HUES6 (cell line): ENCODE data around the gene HOXB7.

Source experiments
- H3K27ac ChIP-seq: 2 replicates; pipeline ENCODE4 v1.7.0; 2013; ENCODE audit warnings: low read depth, mild to moderate bottlenecking, low read length, inconsistent platforms
- H3K27me3 ChIP-seq: 2 replicates; pipeline ENCODE4 v1.6.1; 2013; ENCODE audit warnings: low read length; ENCODE audit not compliant: control insufficient read depth, insufficient read depth
- H3K36me3 ChIP-seq: 2 replicates; pipeline ENCODE4 v1.6.1; 2013; ENCODE audit warnings: low read length; ENCODE audit not compliant: control insufficient read depth, insufficient read depth
- H3K4me1 ChIP-seq: 2 replicates; pipeline ENCODE4 v1.6.1; 2013; ENCODE audit warnings: low read length; ENCODE audit not compliant: control insufficient read depth, insufficient read depth
- H3K4me3 ChIP-seq: 2 replicates; pipeline ENCODE4 v1.5.1; 2013; ENCODE audit warnings: low read depth, low read length
- H3K9ac ChIP-seq: one replicate; pipeline ENCODE4 v1.6.1; 2013; ENCODE audit warnings: mild to moderate bottlenecking, low read length
- H3K9me3 ChIP-seq: 2 replicates; pipeline ENCODE4 v1.6.1; 2013; ENCODE audit warnings: low read depth, low read length; ENCODE audit not compliant: control insufficient read depth, insufficient read depth

HOXB7 gene

DNA sequence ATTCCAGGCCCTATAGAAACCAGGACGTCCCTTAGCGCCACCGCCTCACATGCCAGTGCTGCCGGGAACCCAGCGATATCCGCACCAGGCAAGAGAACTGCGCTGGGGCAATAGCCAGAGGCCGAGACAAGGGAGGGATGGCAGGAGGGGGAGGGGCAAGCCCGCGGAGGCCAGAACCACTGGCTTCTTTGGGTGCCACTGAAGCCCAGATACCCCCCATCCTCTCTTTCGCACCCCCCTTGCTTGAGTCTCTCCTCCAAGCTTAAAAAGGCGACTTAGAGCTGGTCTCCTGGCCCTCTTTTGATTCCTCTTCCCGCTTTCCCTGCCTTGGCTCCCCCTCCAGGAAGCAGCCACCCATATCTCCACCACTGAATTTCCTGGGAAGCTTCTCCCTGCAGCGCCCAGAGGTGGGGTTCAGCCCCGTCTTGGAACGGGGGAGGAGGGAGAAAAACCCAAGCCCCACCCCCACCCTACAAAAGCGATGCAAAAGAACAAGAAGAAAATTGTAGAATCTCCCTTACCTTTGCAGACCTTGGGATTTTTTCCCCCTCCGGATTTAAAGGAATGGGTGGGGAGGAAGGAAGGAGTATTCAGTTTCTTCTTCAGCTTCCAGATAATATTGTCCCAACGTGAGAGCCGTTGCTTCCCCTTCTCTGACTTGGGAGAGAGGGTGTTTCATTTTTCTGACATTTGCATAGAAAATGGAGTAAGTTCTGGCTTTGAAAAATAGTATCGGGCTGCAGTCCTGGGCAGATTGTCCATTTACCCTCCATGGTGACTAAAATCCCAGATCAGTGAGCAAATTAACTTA is 6.7 kb downstream of the HOXB7 start:
- no peak overlapping the region; the same call in 1 of the 2 replicates for H3K27ac ChIP-seq

GRCh38 chr17:48601539-48602425 is 9.0 kb downstream of the HOXB7 start:
- peak overlapping the region; percentile 87 for H3K9ac ChIP-seq

More for the DNA sequence above, 6.7 kb downstream of the HOXB7 start:
- no peaks in the 10 kb centered on the region for H3K9me3 ChIP-seq
- no peaks in the 10 kb centered on the region for H3K36me3 ChIP-seq
- H3K4me3 ChIP-seq, result peak overlapping the region; percentile 48; the same call in 1 of the 2 replicates
- peaks cover 12% of the 10 kb centered on the region; the same call in 1 of the 2 replicates for H3K4me1 ChIP-seq
- H3K9ac ChIP-seq, result peak overlapping the region; percentile 87
- H3K27me3 ChIP-seq, result peaks cover 100% of the 10 kb centered on the region

DNA sequence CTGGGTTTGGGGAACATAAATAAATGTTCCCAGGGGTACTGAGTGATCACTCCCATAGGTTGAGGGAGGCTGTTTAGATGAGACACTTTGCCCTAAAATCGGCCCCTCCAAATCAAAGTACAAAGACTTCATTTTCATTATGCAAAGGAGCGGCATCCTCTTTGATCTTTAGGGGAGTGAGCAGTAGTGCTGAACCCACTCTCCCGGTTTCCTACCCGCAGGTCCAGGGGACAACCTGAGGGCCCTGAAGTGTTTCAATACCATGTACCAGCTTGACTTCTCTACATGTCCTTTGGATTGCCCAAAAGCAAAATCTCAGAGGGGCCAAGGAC is 9.6 kb downstream of the HOXB7 start:
- H3K27me3 ChIP-seq, result peaks cover 100% of the 10 kb centered on the region
- H3K9me3 ChIP-seq, result no peaks in the 10 kb centered on the region
- H3K36me3 ChIP-seq, result no peaks in the 10 kb centered on the region
- no peak overlapping the region; the same call in 1 of the 2 replicates for H3K27ac ChIP-seq
- H3K4me3 ChIP-seq, result peak overlapping the region; percentile 40; the same call in 1 of the 2 replicates
- peak overlapping the region; percentile 87 for H3K9ac ChIP-seq
- H3K4me1 ChIP-seq, result peaks cover 34% of the 10 kb centered on the region

More at GRCh38 chr17:48601539-48602425, 9.0 kb downstream of the HOXB7 start:
- H3K36me3 ChIP-seq, result no peaks in the 10 kb centered on the region
- H3K27me3 ChIP-seq, result peaks cover 100% of the 10 kb centered on the region
- no peaks in the 10 kb centered on the region for H3K9me3 ChIP-seq
- H3K27ac ChIP-seq, result peak overlapping the region; percentile 13; the same call in 1 of the 2 replicates
- peaks cover 27% of the 10 kb centered on the region for H3K4me1 ChIP-seq
- H3K4me3 ChIP-seq, result peak overlapping the region; percentile 48; the same call in 1 of the 2 replicates

DNA sequence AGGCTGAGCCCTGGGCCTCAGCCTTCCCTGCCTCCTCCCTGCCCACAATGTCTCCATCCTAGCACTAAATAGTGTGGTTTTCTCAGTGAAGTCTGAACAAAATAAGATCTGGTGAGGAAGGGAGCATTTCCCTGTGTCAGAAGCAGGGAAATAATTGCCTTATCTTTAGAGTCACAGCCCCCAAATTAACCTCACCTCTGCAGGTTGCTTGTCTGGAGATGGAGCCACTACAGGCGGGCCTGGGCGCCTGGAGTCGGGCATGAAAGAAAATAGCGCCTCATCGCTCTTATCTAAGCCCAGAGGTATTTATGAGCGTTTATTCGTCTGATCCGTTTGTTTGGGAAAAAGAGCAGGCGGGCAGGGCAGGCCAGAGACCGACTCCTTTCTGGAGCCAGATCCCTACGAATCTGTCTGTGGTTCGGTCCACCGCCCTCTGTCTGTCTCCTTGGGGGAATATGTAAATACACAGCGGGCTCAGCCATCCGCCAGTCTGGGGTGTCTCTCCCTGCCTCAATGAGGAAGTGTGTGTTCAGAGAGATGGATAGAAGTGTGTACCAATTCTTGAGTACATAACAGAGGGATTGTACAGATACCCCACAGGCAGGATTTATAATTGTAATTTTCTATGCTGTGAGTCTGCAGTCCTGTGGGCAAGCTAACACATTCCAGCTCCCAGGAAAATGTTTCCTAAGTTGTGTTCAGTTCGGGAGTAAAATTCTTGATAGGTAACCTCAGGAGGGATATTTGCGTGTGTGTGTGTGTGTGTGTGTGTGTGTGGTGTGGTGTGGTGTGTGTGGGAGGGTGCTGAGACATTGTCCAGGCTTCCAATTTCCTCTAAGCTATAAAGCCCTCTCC is 10.3 kb downstream of the HOXB7 start:
- Histone ChIP-seq H3K27ac (no peak overlapping the region; the same call in 1 of the 2 replicates), H3K4me1 (peaks cover 38% of the 10 kb centered on the region), H3K9ac (peak overlapping the region; percentile 87), H3K9me3 (no peaks in the 10 kb centered on the region), H3K27me3 (peaks cover 100% of the 10 kb centered on the region), H3K4me3 (peak overlapping the region; percentile 57; the same call in 1 of the 2 replicates), H3K36me3 (no peaks in the 10 kb centered on the region; the same call in 1 of the 2 replicates)

- H3K9me3 ChIP-seq, result no peaks in the 10 kb centered on the region
- H3K27me3 ChIP-seq, result peaks cover 100% of the 10 kb centered on the region
- peak overlapping the region; percentile 57; the same call in 1 of the 2 replicates for H3K4me3 ChIP-seq
- peak overlapping the region; percentile 87 for H3K9ac ChIP-seq
- no peaks in the 10 kb centered on the region; the same call in 1 of the 2 replicates for H3K36me3 ChIP-seq
- H3K27ac ChIP-seq, result no peak overlapping the region; the same call in 1 of the 2 replicates
- peaks cover 46% of the 10 kb centered on the region for H3K4me1 ChIP-seq
Measured at GRCh38 chr17:48599354-48599753, 11.5 kb downstream of the HOXB7 start.

DNA sequence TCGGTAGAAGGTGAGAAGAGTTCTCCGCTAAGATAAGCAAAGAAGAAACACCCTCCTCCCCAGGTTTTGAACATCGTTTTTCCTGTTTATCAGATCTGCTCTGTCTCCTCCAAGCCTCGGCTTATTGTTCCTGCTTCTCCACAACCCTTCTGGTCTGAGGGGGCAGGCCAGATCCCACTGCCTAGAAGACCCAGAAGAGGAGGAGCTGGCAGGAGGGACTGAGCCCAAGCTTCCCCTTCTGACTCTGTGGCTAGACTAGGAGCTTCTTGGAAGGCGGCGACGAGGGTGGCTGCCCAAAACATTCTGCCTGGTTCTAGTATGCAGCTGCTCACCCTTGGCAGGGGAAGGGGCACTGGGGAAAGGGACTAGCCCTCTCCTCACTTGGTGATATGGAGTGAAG is 12.1 kb downstream of the HOXB7 start:
- Histone ChIP-seq H3K36me3 (no peaks in the 10 kb centered on the region; the same call in 1 of the 2 replicates), H3K4me1 (peaks cover 50% of the 10 kb centered on the region), H3K9ac (peak overlapping the region; percentile 87), H3K9me3 (no peaks in the 10 kb centered on the region), H3K4me3 (peak overlapping the region; percentile 57; the same call in 1 of the 2 replicates), H3K27ac (no peak overlapping the region; the same call in 1 of the 2 replicates), H3K27me3 (peaks cover 100% of the 10 kb centered on the region)

DNA sequence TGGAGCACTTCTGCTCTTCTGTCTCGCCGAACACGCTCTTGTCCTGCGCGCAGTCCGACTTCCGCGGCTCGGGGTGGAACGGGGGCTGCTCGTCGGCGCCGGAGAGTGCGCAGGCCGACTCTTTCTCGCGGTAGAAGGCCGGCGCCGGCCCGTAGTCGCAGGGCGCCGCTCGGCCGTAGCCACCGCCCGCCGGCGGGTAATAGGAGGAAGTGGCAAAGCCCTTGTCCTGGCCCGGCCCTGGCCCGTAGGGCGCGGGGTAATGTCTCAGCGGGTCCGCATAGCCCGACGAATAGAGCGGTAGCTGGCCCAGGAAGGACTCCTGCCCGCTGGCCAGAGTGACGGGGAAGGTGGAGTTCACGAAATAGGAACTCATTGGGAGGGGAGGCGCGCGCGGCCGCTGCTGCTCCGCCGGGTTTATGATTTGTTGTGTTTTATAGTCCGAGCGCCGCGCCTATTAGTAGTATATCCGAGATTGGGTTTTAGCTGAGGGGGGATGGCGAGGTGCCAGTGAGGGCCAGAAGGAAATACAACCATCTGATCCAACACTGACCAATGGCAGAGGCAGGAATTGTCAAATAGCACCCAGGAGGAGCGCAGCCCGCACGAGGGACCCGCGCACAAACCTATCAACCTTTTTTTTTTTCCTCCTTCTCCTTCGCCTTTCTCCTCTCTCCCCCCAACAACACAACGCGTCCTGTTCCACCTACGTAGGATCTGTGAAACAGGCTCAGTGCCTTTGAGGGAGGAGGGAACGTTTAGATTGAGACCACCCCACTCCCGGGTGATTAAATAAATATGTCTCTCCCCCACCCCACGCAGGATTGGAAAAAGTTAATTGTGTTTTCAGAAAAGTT is 12.8 kb downstream of the HOXB7 start:
- Histone ChIP-seq H3K9ac (peak overlapping the region; percentile 87), H3K27ac (peak overlapping the region; percentile 25; the same call in 1 of the 2 replicates), H3K4me3 (peak overlapping the region; percentile 57), H3K36me3 (no peaks in the 10 kb centered on the region; the same call in 1 of the 2 replicates), H3K9me3 (no peaks in the 10 kb centered on the region), H3K27me3 (peaks cover 100% of the 10 kb centered on the region), H3K4me1 (peaks cover 50% of the 10 kb centered on the region)

DNA sequence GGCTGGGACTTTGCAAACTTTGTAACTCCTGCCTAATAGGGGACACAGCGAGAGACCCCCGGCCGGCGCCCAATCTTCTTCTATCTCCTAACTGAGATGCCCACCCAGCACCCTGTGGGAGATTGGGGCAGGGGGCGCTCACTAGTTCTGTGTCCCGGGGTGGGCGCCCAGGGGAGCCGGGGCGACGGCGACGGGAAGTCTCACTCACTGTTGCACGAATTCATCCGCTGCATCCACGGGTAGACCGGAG is 13.4 kb downstream of the HOXB7 start:
- peaks cover 100% of the 10 kb centered on the region for H3K27me3 ChIP-seq
- H3K4me1 ChIP-seq, result peaks cover 50% of the 10 kb centered on the region
- peak overlapping the region; percentile 25; the same call in 1 of the 2 replicates for H3K27ac ChIP-seq
- H3K4me3 ChIP-seq, result peak overlapping the region; percentile 57
- no peaks in the 10 kb centered on the region for H3K9me3 ChIP-seq
- peak overlapping the region; percentile 87 for H3K9ac ChIP-seq
- no peaks in the 10 kb centered on the region; the same call in 1 of the 2 replicates for H3K36me3 ChIP-seq

- Histone ChIP-seq H3K4me3 (peak overlapping the region; percentile 57), H3K36me3 (no peaks in the 10 kb centered on the region; the same call in 1 of the 2 replicates), H3K27me3 (peaks cover 100% of the 10 kb centered on the region), H3K27ac (peak overlapping the region; percentile 25; the same call in 1 of the 2 replicates), H3K9me3 (no peaks in the 10 kb centered on the region), H3K9ac (peak overlapping the region; percentile 87), H3K4me1 (peaks cover 49% of the 10 kb centered on the region)
Measured at GRCh38 chr17:48596735-48597527, 13.9 kb downstream of the HOXB7 start.
